HepG2 (cell line): ENCODE measurements around the gene CDK2. TPM values are rescaled to one million over a fixed set of nuclear protein-coding genes. Genes with fewer than 3 reads are reported as not detected.

ENCODE experiments used
- ZSCAN9 ChIP-seq: IDR thresholded peaks from 2 replicates; pipeline ENCODE4 v1.6.1; 2016; ENCODE audit warnings: borderline replicate concordance
- polyA plus RNA-seq, 8 experiments: library from polyadenylated mRNA; depleted of rRNA in 3 of 8; stranded (reverse) in 7 of 8; unstranded in 1 of 8; fragments of >200 nt; fragmentation: Illumina TruSeq in 4 of 8; extraction: Trizol in 4 of 8; gene quantifications; 2 replicates each; pipeline versions ENCODE4 v1.2.1 to v1.2.3, GENCODE V29; 2011 to 2016; ENCODE audit warnings: low read depth in 4 of 8, missing spikeins in 1 of 8, mixed read lengths in 1 of 8; ENCODE audit not compliant: insufficient read depth in 1 of 8
- total RNA-seq, 5 experiments: library from RNA; depleted of rRNA; stranded (reverse); fragments of >200 nt; fragmentation: Illumina TruSeq; extraction: Trizol; gene quantifications; 2 replicates each; pipeline ENCODE4 v1.2.3, GENCODE V29; 2016; ENCODE audit warnings: low read depth in 1 of 5
- TF ChIP-seq, protein P1 (sequence below): sonication (generic); formaldehyde crosslinking; IDR thresholded peaks from 2 replicates; pipeline ENCODE4 v1.4.0; 2020; ENCODE audit warnings: missing genetic modification reagents
- TF ChIP-seq, protein P2 (sequence below): sonication (generic); formaldehyde crosslinking; IDR thresholded peaks from one replicate; pipeline ENCODE4 v1.5.1; 2020; ENCODE audit warnings: mild to moderate bottlenecking, missing genetic modification reagents; ENCODE audit errors: not compliant biosample characterization
- TF ChIP-seq, protein P3 (sequence below): sonication (generic); formaldehyde crosslinking; IDR thresholded peaks from 2 replicates; pipeline ENCODE4 v1.9.0; 2021; ENCODE audit warnings: mild to moderate bottlenecking, missing genetic modification reagents

Gene CDK2
- total and polyA plus RNA-seq, 2 of the 13 experiments (the other 11 are each of a cell fraction or from before 2014, with no cell fraction given): 47.5 to 52.6 TPM

DNA sequence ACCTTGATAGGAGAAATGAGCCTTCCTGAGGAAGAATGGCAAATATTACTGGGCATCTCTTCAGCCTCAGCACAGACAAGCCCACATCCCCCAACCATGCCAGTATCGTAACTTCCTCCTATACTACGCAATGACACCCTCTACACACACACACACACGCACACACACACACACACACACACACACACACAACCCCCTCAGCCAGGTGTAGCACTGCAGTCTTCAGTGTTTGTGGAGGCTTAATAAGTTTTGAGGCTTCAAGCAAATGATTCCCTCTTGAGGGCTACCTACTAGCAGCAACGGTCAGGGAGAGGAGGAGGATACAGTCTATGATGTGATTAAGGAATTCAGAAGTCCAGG, 34.1 kb upstream of the CDK2 start (continued):
- TF ChIP-seq, protein P1, sequence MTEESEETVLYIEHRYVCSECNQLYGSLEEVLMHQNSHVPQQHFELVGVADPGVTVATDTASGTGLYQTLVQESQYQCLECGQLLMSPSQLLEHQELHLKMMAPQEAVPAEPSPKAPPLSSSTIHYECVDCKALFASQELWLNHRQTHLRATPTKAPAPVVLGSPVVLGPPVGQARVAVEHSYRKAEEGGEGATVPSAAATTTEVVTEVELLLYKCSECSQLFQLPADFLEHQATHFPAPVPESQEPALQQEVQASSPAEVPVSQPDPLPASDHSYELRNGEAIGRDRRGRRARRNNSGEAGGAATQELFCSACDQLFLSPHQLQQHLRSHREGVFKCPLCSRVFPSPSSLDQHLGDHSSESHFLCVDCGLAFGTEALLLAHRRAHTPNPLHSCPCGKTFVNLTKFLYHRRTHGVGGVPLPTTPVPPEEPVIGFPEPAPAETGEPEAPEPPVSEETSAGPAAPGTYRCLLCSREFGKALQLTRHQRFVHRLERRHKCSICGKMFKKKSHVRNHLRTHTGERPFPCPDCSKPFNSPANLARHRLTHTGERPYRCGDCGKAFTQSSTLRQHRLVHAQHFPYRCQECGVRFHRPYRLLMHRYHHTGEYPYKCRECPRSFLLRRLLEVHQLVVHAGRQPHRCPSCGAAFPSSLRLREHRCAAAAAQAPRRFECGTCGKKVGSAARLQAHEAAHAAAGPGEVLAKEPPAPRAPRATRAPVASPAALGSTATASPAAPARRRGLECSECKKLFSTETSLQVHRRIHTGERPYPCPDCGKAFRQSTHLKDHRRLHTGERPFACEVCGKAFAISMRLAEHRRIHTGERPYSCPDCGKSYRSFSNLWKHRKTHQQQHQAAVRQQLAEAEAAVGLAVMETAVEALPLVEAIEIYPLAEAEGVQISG: no peak
- TF ChIP-seq, protein P2, sequence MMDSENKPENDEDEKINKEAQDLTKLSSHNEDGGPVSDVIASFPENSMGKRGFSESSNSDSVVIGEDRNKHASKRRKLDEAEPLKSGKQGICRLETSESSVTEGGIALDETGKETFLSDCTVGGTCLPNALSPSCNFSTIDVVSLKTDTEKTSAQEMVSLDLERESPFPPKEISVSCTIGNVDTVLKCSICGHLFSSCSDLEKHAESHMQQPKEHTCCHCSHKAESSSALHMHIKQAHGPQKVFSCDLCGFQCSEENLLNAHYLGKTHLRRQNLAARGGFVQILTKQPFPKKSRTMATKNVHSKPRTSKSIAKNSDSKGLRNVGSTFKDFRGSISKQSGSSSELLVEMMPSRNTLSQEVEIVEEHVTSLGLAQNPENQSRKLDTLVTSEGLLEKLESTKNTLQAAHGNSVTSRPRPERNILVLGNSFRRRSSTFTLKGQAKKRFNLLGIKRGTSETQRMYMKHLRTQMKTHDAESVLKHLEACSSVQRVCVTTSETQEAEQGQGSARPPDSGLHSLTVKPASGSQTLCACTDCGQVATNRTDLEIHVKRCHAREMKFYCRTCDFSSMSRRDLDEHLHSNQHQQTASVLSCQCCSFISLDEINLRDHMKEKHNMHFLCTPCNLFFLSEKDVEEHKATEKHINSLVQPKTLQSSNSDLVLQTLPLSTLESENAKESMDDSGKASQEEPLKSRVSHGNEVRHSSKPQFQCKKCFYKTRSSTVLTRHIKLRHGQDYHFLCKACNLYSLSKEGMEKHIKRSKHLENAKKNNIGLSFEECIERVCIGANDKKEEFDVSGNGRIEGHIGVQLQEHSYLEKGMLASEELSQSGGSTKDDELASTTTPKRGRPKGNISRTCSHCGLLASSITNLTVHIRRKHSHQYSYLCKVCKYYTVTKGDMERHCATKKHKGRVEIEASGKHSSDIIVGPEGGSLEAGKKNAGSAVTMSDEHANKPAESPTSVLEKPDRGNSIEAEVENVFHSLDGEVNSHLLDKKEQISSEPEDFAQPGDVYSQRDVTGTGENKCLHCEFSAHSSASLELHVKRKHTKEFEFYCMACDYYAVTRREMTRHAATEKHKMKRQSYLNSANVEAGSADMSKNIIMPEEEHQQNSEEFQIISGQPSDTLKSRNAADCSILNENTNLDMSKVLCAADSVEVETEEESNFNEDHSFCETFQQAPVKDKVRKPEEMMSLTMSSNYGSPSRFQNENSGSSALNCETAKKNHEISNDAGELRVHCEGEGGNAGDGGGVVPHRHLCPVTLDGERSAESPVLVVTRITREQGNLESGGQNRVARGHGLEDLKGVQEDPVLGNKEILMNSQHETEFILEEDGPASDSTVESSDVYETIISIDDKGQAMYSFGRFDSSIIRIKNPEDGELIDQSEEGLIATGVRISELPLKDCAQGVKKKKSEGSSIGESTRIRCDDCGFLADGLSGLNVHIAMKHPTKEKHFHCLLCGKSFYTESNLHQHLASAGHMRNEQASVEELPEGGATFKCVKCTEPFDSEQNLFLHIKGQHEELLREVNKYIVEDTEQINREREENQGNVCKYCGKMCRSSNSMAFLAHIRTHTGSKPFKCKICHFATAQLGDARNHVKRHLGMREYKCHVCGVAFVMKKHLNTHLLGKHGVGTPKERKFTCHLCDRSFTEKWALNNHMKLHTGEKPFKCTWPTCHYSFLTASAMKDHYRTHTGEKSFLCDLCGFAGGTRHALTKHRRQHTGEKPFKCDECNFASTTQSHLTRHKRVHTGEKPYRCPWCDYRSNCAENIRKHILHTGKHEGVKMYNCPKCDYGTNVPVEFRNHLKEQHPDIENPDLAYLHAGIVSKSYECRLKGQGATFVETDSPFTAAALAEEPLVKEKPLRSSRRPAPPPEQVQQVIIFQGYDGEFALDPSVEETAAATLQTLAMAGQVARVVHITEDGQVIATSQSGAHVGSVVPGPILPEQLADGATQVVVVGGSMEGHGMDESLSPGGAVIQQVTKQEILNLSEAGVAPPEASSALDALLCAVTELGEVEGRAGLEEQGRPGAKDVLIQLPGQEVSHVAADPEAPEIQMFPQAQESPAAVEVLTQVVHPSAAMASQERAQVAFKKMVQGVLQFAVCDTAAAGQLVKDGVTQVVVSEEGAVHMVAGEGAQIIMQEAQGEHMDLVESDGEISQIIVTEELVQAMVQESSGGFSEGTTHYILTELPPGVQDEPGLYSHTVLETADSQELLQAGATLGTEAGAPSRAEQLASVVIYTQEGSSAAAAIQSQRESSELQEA (CRISPR knock-in tag): no peak
- no peak for TF ChIP-seq ZSCAN9 (CRISPR knock-in tag)
- TF ChIP-seq, protein P3, sequence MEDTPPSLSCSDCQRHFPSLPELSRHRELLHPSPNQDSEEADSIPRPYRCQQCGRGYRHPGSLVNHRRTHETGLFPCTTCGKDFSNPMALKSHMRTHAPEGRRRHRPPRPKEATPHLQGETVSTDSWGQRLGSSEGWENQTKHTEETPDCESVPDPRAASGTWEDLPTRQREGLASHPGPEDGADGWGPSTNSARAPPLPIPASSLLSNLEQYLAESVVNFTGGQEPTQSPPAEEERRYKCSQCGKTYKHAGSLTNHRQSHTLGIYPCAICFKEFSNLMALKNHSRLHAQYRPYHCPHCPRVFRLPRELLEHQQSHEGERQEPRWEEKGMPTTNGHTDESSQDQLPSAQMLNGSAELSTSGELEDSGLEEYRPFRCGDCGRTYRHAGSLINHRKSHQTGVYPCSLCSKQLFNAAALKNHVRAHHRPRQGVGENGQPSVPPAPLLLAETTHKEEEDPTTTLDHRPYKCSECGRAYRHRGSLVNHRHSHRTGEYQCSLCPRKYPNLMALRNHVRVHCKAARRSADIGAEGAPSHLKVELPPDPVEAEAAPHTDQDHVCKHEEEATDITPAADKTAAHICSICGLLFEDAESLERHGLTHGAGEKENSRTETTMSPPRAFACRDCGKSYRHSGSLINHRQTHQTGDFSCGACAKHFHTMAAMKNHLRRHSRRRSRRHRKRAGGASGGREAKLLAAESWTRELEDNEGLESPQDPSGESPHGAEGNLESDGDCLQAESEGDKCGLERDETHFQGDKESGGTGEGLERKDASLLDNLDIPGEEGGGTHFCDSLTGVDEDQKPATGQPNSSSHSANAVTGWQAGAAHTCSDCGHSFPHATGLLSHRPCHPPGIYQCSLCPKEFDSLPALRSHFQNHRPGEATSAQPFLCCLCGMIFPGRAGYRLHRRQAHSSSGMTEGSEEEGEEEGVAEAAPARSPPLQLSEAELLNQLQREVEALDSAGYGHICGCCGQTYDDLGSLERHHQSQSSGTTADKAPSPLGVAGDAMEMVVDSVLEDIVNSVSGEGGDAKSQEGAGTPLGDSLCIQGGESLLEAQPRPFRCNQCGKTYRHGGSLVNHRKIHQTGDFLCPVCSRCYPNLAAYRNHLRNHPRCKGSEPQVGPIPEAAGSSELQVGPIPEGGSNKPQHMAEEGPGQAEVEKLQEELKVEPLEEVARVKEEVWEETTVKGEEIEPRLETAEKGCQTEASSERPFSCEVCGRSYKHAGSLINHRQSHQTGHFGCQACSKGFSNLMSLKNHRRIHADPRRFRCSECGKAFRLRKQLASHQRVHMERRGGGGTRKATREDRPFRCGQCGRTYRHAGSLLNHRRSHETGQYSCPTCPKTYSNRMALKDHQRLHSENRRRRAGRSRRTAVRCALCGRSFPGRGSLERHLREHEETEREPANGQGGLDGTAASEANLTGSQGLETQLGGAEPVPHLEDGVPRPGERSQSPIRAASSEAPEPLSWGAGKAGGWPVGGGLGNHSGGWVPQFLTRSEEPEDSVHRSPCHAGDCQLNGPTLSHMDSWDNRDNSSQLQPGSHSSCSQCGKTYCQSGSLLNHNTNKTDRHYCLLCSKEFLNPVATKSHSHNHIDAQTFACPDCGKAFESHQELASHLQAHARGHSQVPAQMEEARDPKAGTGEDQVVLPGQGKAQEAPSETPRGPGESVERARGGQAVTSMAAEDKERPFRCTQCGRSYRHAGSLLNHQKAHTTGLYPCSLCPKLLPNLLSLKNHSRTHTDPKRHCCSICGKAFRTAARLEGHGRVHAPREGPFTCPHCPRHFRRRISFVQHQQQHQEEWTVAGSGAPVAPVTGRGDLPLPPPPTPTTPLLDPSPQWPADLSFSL (CRISPR knock-in tag): peak; percentile 79
